EH (cell line): ENCODE data around the gene CD80.
"Not testable (repeated sequence)": the region's sequence is repeated elsewhere in the genome, so short reads cannot be mapped to it uniquely, and the experiment has no call there.

Experiments used
- DNase-seq: peaks from one replicate; pipeline ENCODE4 v3.0.0-alpha.2; 2015; ENCODE audit warnings: low read depth

Gene CD80, protein sequence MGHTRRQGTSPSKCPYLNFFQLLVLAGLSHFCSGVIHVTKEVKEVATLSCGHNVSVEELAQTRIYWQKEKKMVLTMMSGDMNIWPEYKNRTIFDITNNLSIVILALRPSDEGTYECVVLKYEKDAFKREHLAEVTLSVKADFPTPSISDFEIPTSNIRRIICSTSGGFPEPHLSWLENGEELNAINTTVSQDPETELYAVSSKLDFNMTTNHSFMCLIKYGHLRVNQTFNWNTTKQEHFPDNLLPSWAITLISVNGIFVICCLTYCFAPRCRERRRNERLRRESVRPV

DNA sequence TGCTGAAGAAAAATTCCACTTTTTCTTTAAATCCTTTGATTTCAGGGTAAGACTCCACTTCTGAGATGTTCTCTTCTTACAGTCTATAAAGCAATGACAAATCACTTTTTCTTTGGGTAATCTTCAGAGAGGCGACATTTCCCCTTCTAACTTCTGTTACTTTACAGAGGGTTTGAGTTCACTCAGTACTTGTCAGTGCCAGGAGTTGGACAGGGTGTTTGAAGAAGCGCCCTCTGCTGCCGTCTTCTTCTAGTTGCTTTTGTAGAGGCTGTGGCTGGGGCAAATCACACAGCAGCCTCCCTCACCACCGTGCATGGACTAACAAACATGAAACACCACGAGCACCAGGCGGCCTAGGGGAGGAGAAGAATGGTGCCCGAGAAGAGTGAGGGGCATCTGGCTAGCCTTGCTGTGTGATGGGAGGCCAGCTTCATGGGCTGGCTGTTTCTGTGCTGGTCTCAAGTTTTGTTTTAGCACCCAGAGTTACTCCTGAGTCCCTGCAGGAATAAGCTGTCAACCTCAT lies at the start of gene CD80:
CD80 (minus strand) TSS at position 174 of the 523 bp plus-strand sequence. CDS start 1,886 bp downstream, outside the sequence.
- DNase-seq: peak; percentile 60

DNA sequence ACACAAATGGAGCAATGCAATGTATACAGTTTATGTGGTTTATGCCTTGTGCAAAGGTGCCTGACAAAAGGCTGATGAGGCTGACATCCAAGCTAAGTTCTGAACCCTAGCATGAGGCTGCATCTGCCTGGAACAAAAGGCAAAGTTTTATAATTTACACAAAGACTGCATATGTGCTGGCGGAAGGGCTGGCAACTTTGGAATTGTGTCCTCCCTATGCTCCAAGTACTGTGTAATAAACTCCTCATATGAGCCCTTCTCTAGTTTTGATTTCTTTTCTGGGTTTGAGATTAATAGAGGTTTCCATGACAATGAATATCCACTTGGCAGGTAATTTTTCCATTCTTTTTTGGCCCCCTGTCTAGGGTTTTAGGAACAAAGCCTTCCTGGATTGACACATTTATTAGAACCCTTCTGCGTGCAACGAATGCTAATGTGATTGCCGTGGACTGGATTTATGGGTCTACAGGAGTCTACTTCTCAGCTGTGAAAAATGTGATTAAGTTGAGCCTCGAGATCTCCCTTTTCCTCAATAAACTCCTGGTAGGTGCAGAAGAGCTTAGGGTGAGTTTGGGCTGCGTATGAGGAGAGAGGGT lies 49.1 kb upstream of the CD80 start:
- no peak for DNase-seq

DNA sequence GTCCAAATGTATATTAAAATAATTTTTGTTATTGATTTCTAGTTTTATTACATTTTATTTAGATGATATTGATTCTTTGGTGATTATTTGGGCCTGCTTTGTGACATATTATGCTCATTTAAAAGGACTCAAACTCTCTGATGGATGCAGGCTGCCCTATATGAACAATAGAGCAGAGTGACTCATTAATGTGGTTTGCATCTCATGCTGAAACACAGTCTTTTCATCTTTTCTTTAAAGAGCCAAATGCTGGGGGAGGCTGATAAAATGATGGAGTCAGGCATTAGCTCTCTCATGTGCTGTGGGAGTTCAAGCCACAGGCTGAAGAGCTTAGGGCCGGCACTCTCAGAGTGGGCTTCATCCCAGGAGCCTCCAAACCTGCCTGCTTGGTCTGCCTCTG lies 45.5 kb upstream of the CD80 start:
- DNase-seq: peak; percentile 46

DNA sequence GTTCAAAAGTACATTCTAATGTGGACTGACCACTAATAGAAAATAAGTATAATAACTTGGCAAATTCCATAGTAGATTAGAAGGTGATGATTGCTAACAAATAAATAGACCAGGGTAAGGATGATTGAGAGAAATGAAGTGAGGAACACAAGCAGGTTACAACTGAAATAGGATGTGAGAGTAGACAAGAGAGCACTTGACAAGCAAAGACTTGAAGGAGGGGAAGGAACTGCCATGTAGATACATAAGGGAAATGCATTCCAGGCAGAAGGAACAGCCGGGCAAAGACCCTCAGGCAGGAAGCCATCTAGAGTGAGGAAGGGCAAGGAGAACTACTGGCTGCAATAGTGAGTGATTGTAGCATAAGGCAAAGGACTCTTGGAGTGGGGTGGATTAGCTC lies 43.3 kb upstream of the CD80 start:
- no peak for DNase-seq

DNA sequence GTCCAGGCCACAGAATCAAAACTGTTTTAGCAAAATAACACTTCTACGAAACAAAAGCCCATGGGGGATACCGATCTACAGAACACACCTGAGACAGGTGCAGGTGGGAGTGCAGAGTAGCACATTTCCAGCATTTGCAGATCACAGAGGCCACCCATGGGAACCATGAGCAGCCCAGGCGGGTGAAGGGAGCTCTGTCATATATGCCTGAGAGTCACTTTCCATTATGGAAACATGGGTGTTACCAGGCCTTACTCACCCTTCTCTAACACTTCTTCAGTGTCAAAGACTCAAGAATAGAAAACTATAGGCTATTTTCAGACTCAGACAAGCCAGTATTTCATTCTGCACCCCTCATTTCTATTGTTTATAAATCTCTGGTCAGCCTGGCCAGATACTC lies 41.7 kb upstream of the CD80 start:
- DNase-seq: no peak

DNA sequence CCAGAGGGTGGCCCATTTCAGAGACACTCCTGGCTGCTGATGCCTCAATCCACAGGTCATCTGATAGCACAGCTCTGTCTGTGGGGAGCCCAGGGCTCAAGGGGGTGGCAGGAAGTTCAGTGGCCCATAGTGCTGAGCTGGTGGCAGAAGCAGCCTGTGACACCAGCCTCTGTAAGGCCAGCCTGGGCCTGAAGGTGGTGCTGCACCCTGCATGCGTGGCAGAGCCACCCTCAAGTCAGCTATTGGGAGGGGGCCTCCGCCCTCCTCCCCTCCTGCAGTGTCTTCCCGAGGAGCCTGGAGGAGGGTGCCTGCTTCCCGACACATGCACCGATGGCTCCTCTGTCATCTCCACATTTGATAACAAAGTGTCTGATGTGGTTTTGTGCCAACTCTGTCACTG lies 41.3 kb upstream of the CD80 start:
- DNase-seq: peak; percentile 31

DNA sequence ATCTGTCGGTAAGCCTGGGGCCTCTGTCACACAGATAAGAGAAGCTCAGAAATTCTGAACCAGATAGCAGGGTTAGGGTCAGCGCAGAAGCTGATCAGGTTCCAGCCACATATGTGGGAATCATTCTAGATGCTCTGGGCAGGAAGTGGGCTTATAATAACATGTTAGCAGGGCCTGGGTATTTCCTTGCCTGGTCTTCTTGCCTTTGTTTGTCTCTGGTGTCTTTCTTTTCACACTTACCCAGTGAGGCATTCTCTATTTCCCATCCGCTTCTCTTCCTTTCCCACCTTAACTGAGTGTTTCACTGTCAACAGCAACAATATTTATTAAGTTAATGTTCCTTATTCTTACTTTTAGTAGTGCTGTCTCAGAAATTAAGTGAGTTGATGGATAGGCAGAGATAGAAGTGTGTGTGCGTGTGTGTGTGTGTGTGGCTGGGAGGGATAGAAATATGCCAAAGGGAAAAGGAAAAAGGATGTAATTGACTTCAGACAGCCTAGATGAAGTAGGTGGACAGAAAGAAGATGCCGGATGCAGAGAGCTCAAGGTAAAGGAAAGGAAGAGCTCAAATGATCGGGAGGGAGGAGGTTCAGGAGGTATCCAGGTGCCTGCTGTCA lies 40.3 kb upstream of the CD80 start:
- no peak for DNase-seq

DNA sequence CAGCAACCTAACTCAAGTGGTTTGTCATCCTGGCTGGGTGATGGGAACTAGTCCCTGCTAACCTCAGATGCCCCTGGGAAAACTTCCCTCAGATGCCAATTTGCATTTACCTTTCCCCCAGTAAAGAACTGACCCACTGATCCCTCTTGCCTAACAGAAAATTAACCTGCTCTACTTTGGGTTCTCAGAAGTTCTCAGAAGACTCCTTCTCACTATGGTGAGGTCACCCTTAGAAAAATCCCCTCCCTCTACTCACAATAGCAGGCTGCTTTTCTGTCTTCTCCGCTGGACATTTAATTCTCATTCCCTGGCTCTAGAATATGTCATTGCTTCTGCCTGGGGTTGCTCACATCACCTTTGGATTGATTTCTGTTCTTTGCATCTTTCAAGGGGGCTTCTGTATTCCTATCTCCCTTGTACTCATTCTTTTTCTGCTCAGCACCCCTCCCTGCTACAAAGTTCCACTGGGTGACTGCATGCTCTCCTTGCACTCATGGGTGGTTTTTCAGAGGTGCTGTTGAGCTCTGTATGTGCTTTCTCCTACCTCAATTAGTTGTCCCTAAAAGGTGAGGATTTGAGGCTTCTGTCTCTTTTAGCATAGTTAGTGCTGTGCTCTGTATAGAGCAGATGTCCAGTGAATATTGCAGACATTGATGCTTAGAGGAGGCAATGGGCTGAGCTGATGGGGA lies 39.1 kb upstream of the CD80 start:
- no peak for DNase-seq

DNA sequence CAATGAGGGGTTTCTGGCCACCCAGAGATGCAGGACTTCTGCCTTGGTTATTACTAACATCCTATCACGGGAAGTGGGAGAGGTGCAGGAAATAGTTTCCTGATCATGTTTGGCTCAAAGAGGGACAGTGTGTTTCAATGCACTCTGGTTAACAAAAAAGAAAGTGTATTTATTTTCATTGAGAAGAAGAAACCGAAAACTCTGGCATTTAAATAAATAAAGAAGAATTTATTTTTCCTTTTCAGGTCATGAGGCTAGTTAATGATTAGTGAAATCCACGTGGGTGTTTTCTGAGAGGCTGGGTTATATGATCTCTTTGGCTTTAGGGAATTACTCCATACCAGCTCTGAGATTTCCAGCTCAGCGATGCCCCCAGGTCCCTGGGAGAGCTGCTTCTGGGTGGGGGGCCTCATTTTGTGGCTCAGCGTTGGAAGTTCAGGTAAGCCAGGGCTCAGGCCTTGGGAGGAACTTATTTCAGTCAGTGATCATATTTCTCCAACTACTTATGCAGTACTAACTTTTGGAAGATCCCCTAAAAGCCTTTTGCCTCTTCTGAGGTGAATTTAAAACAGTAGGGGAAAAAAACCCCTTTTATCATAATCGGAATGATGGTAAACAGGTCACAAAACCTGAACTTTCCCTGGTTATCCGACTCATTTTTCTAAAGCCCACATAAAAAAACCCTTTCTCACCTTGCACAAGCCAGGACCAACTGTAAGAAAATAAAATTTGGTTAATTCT lies 38.3 kb upstream of the CD80 start, which contains the start of gene PLA1A:
PLA1A (plus strand) TSS at position 338 of the 741 bp plus-strand sequence; CDS start at position 367, 29 bp downstream.
- DNase-seq: no peak

DNA sequence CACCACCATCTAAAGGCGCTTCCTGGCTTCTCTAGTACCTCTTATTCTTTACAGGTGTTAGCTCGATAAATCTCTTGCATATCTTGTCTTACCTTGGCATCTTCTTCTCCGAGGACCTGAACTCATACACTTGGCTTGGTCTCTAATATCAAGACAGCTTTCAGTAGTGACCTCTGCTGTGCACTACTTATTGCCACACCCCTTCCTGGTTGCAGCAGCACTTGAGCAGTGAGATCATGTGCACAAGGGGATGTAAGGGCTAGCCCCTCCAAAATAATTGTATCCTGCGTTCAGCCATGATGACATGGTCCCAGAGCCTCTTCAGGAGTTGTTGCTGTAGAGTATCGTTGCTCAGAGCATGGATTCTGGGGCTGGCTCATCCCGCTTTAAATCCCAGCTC lies 37.0 kb upstream of the CD80 start:
- DNase-seq: no peak

DNA sequence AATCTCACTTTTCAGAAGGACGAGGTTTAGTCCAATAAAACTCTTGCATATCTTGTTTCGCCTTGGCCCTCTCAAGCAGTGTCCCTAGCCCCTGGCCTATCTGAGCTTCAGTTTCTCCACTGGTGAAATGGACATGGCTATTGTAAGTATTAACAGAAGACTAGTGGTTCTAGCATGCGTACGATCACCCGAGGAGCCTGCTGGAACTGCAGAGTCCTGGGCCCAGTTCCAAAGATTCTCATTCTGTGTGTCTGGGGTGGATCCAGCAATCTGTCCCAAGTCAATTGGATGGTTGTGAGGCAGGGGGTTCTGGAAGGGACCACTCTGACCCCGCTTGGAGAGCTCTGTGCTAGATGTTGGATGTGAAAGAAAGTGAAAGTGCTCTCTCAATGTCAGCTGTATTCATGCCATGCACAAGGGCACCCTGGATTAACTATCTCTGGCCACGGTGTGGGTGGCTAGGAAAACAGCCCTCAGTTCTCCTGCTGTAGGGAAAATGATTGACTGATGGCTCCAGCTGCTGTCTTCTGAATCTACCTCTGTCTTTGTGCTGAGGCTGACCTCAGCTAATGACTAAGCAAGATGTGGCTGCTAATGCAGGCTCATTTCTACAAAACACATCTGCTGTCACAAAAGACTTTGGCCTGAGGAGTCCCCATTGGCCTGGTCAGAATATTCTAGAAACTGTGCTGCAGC lies 36.4 kb upstream of the CD80 start:
- no peak for DNase-seq

DNA sequence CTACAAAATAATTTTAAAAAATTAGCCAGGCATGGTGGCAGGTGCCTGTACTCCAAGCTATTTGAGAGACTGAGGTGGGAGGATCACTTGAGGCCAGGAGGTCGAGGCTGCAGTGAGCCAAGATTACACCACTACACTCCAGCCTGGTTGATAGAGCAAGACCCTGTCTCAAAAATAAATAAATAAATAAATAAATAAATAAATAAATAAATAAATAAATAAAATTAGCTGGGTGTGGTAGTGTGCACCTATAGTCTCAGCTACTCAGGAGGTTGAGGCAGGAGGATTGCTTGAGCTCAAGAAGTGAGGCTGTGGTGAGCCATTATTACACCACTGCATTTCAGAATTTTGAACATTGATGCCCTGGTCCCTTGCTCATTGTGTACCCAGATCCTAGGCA lies 35.5 kb upstream of the CD80 start:
- DNase-seq: not testable (repeated sequence)

DNA sequence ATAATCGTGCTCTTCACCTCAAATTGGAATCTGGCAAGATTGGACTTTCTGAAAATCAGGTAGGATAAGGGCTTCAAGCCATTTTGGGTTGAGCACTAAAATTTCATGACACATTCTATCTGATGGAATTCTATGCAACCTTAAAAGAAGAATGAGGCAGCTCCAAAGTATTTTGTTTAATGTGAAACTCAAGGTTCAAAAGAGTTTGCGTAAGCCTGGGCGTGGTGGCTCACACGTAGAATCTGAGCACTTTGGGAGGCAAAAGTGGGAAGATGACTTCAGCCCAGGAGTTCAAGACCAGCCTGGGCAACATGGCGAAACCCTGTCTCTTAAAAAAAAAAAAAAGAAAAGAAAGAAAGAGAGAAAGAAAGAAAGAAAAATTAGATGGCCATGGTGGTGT lies 34.7 kb upstream of the CD80 start:
- no peak for DNase-seq

DNA sequence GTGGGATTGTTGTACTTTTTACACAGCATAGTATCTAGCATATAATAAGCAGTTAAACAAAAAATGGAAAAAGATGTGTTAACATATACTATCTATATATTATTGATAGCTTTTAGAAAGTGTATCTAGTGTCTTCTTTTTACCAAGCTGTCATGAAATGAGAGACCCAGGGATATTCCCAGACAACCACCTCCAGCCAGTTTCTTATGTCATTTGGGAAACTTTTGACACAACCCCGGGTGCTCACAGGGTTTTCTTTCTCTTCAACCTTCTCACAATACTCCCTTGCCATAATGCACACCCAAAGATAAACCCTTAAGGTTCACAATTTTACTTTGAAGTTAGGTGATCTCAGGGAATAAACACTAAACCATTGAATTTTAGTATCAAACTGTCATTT lies 33.4 kb upstream of the CD80 start:
- DNase-seq: no peak

DNA sequence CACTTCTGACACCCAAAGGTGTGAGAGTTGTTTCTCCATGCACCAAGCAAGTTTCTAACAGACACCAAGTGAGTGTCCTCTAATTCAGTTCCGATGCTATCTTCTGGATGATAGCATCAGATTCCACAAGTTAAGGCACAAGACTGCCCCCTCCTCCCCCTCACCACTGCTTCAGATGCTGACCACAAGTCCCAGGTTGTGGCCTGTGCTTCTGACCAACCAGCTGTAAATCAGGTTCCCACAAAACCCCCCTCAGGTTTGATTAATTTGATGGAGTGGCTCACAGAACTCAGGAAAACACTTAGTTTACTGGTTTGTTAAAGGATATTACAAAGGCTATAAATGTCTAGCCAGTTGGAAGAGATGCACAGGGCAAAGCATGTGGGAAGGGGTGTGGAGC lies 31.3 kb upstream of the CD80 start:
- no peak for DNase-seq

DNA sequence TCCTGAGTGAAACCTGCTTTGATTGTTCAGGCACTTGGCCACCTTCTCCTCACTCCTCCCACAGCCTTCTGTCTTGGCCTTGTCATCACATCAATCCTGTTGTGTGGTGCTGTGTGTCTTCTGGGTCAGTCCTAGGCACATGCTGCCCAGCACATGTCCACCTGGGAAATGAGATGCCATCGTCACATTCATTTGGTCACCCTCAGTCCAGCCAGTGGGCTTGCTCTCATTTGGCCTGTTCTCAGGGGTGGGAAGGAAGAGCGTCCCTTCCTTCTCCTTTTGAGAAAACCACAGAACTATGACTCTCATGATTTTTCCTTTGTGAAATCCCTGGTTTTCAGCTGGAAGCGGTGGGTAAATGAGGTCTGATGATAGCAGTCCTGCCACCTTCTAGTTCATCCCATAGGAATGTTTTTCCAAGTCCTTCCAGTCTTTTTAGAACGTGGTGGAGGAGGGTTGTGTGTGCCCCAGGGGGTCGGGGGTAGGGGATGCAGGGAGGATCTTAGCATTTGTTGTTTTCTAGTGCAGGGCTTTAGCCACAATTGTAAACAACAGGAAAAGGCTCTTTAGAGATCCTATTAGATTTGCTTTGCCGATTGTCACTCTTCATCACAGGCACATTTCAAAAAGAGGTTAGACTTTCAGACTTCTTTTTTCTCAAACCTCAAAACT lies 29.8 kb upstream of the CD80 start:
- peak; percentile 38 for DNase-seq

DNA sequence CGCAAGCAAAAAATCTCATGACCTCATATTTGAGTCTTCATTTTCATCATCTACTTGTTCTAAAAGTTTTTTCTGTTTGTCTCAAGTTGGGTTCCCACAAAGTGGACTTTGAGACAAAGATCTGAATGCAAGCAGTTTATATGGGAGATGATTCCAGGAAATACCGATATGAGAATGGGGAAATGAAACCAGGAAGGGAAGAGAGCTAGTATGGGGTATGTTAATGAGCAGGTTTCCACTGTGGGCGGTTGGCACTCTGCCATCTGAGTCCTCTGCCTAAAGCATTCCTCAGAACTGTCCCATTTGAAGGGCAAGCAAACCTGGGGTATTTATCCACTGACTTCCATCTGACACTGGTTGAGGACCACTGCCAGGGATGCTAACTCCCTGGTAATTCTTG lies 28.7 kb upstream of the CD80 start:
- peak; percentile 15 for DNase-seq

DNA sequence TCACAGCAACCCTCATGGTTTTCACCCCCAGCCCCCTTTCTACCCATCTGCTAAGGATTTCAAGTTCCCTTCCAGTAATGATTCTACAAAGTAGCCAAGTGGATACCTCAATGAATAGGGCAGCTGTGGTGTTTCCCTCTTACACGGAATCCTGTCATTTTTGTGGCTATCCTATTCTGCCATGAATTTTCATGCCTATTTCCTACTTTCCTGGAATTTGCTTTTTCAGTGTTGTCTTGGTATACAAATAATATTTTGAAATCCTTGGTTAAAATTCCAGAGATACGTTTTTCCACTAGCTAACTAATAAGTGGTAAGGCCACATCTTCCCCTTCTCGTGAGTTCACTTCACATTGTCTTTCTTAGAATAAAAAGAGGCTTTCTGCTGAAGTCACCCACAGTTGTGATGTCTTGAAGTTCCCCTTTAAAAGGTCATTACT lies 27.3 kb upstream of the CD80 start:
- DNase-seq: peak; percentile 62

DNA sequence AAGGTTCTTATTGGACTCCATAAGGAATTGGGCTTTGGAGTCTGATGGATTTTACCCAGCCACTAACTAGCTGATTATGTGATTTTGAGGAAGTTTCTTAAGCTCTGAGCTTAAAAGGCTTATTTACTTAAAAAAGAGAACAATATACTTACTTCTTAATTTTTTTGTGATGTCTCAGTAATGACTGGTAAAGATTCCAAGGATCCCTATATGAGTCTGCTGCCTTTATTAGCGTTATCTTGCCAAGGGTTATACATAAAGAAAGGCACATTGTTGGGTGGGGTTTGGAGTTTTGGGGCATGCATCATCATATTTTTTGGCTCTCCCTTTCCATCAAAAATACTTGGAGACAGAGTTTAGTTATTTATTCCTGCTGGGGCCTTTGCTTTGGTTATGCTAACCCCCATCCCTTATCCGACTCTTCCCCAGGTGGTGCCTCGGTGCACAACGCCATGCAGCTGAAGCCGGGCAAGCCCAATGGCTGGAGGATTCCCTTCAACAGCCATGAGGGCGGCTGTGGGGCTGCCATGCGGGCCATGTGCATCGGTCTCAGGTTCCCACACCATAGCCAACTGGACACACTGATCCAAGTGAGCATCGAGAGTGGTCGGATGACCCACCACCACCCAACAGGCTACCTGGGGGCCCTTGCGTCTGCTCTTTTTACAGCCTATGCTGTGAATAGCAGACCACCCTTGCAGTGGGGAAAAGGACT lies 26.6 kb upstream of the CD80 start:
- peak; percentile 44 for DNase-seq

DNA sequence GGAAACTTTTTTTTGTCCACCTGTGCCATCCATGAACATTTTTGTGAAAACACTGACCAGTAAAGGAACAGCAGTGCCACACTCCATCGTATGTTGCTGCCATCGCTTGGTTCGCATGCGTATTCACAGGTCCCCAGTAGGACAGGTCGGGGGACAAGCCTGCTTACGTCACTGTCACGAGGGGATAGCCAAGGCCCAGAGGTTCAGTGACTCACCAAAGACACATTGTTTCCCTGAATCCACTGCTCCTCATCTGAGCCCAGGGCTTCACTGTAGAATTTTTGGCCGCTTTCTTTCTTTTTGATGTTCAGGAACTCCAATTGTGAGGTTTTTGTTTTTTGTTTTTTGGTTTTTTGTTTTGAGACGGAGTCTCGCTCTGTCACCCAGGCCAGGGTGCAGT lies 25.8 kb upstream of the CD80 start:
- no peak for DNase-seq
